IMR-90 (cell line): ENCODE results near the gene GNAS. TPM values are rescaled to one million over a fixed set of nuclear protein-coding genes. Genes with fewer than 3 reads are reported as not detected.

ENCODE experiments used
- ATAC-seq: fragments of 200-7000 bp; cut with Tn5 transposase; 2 replicates; pipeline ENCODE4 v1.9.1; 2020; ENCODE audit warnings: low read depth, mild to moderate bottlenecking, moderate library complexity
- BruUV-seq: library from RNA; stranded (reverse); fragments of 400-500 nt; replicated peaks from 2 replicates; lab custom pipeline; 2021; lab: Mats Ljungman, UMichigan
- CTCF ChIA-PET: fragments of 300-600 bp; formaldehyde crosslinking; extraction: SDS; loops from one replicate; lab custom pipeline; 2021; ENCODE audit warnings: antibody characterized with exemption; lab: Yijun Ruan, JAX
- POLR2A ChIA-PET: fragments of 300-600 bp; sonication (Branson Sonifier 250); formaldehyde crosslinking; loops from one replicate; lab custom pipeline; 2022; ENCODE audit warnings: antibody characterized with exemption; ENCODE audit not compliant: unreplicated experiment; lab: Charles Lee
- DNase-seq: peaks from one replicate; pipeline ENCODE4 v3.0.0; 2013
- H2AFZ ChIP-seq: replicated peaks from 2 replicates; pipeline ENCODE3; 2013; ENCODE audit warnings: low read length, mild to moderate bottlenecking; ENCODE audit not compliant: poor library complexity
- H2AK5ac ChIP-seq: 2 replicates; pipeline ENCODE4 v1.6.1; 2013; ENCODE audit warnings: low read depth, low read length, inconsistent platforms
- H2AK9ac ChIP-seq: replicated peaks from 2 replicates; pipeline ENCODE3; 2013; ENCODE audit warnings: mild to moderate bottlenecking, low read depth, low read length, moderate library complexity; ENCODE audit not compliant: poor library complexity
- H2BK120ac ChIP-seq: 2 replicates; pipeline ENCODE4 v1.6.1; 2013; ENCODE audit warnings: low read depth, low read length, inconsistent platforms
- H2BK15ac ChIP-seq: 3 replicates; pipeline ENCODE4 v1.6.1; 2013; ENCODE audit warnings: low read depth, low read length, inconsistent platforms
- H2BK20ac ChIP-seq: 2 replicates; pipeline ENCODE4 v1.6.1; 2013; ENCODE audit warnings: low read depth, mild to moderate bottlenecking, inconsistent platforms, low read length, moderate library complexity
- H2BK5ac ChIP-seq: 2 replicates; pipeline ENCODE4 v1.6.1; 2013; ENCODE audit warnings: mild to moderate bottlenecking, low read depth, low read length, inconsistent platforms; ENCODE audit not compliant: poor library complexity, severe bottlenecking
- H3K14ac ChIP-seq: replicated peaks from 2 replicates; pipeline ENCODE4 v1.6.1; 2013; ENCODE audit warnings: low read depth, low read length, inconsistent platforms
- H3K18ac ChIP-seq: 2 replicates; pipeline ENCODE4 v1.6.1; 2013; ENCODE audit warnings: low read depth, low read length, control low read depth
- H3K23ac ChIP-seq: 2 replicates; pipeline ENCODE4 v1.6.1; 2013; ENCODE audit warnings: low read depth, low read length, inconsistent platforms
- H3K27ac ChIP-seq: 2 replicates; pipeline ENCODE4 v1.5.1; 2013; ENCODE audit warnings: mild to moderate bottlenecking, control low read depth, low read length; ENCODE audit not compliant: insufficient read depth
- H3K27me3 ChIP-seq: 2 replicates; pipeline ENCODE4 v1.6.1; 2013; ENCODE audit warnings: low read length; ENCODE audit not compliant: control insufficient read depth, insufficient read depth
- H3K36me3 ChIP-seq: 2 replicates; pipeline ENCODE4 v1.6.1; 2013; ENCODE audit warnings: low read length, mixed read lengths; ENCODE audit not compliant: control insufficient read depth, insufficient read depth
- H3K4ac ChIP-seq: 2 replicates; pipeline ENCODE4 v1.6.1; 2013; ENCODE audit warnings: low read depth, low read length, inconsistent platforms
- H3K4me1 ChIP-seq: 2 replicates; pipeline ENCODE4 v1.6.1; 2013; ENCODE audit warnings: low read length, mixed read lengths; ENCODE audit not compliant: control insufficient read depth, insufficient read depth
- H3K4me2 ChIP-seq: 2 replicates; pipeline ENCODE4 v1.6.1; 2013; ENCODE audit warnings: low read depth, mild to moderate bottlenecking, control low read depth, low read length, moderate library complexity
- H3K4me3 ChIP-seq: 2 replicates; pipeline ENCODE4 v1.5.1; 2013; ENCODE audit warnings: low read depth, mild to moderate bottlenecking, control low read depth, low read length, moderate library complexity; ENCODE audit not compliant: insufficient read depth
- H3K56ac ChIP-seq: 2 replicates; pipeline ENCODE4 v1.6.1; 2013; ENCODE audit warnings: low read length, inconsistent platforms; ENCODE audit not compliant: insufficient read depth; ENCODE audit errors: extremely low read depth
- H3K79me1 ChIP-seq, 2 experiments: 2 replicates each; pipeline ENCODE4 v1.6.1; 2013; ENCODE audit warnings: low read length in 2 of 2, inconsistent platforms in 1 of 2, low read depth in 1 of 2
- H3K9ac ChIP-seq: 2 replicates; pipeline ENCODE4 v1.6.1; 2013; ENCODE audit warnings: low read depth, low read length, control low read depth
- H3K9me1 ChIP-seq: 2 replicates; pipeline ENCODE4 v1.6.1; 2013; ENCODE audit warnings: low read length, inconsistent platforms; ENCODE audit not compliant: insufficient read depth
- H3K9me3 ChIP-seq: 2 replicates; pipeline ENCODE4 v1.6.1; 2013; ENCODE audit warnings: low read length; ENCODE audit not compliant: control insufficient read depth, insufficient read depth
- H4K20me1 ChIP-seq: 2 replicates; pipeline ENCODE4 v1.6.1; 2013; ENCODE audit warnings: low read length, inconsistent platforms; ENCODE audit not compliant: insufficient read depth
- H4K5ac ChIP-seq: 2 replicates; pipeline ENCODE4 v1.6.1; 2013; ENCODE audit warnings: mild to moderate bottlenecking, low read depth, low read length, control low read depth
- H4K8ac ChIP-seq, 2 experiments: 2 replicates each; pipeline ENCODE4 v1.6.1; 2013; ENCODE audit warnings: low read depth in 2 of 2, low read length in 2 of 2, control low read depth in 1 of 2, inconsistent platforms in 1 of 2
- H4K91ac ChIP-seq: 2 replicates; pipeline ENCODE4 v1.6.1; 2013; ENCODE audit warnings: low read depth, low read length, inconsistent platforms; ENCODE audit not compliant: insufficient read depth
- BHLHE40 ChIP-seq: fragments of 150-350 bp; IDR thresholded peaks from 2 replicates; pipeline ENCODE4 v1.6.1; 2016; ENCODE audit warnings: mild to moderate bottlenecking, low read depth, low read length
- CHD1 ChIP-seq: IDR thresholded peaks from 2 replicates; pipeline ENCODE4 v1.6.1; 2012; ENCODE audit warnings: low read depth, low read length, improper control_type of control experiment
- MAZ ChIP-seq: IDR thresholded peaks from 2 replicates; pipeline ENCODE4 v1.6.1; 2012; ENCODE audit warnings: low read depth, mild to moderate bottlenecking, low read length, improper control_type of control experiment, moderate library complexity, borderline replicate concordance
- MXI1 ChIP-seq: IDR thresholded peaks from 2 replicates; pipeline ENCODE4 v1.6.1; 2012; ENCODE audit warnings: low read depth, mild to moderate bottlenecking, low read length, moderate library complexity, borderline replicate concordance
- NFE2L2 ChIP-seq: fragments of 150-350 bp; IDR thresholded peaks from 2 replicates; pipeline ENCODE4 v1.6.1; 2016; ENCODE audit warnings: low read depth, mild to moderate bottlenecking, low read length
- WGBS, 2 experiments: methylation state at CpG; one replicate each; pipeline versions ENCODE4 v1.1.5 to v1.1.7; 2013; ENCODE audit warnings: missing lambda C conversion rate in 2 of 2; ENCODE audit not compliant: insufficient read length in 1 of 2; ENCODE audit errors: extremely low coverage in 2 of 2; 5-methylcytosine and 5-hydroxymethylcytosine counted together
- dilution Hi-C: fragments of 300-500 bp; cut with HindIII; formaldehyde crosslinking; loops from one replicate; pipeline ENCODE4 v1.14.3; 2018; ENCODE audit warnings: low sequenced_read_pairs; ENCODE audit not compliant: unreplicated experiment
- in situ Hi-C: fragments of 300-500 bp; cut with MboI; formaldehyde crosslinking; loops from 3 replicates; pipeline ENCODE4 v1.14.3; 2019; ENCODE audit warnings: low sequenced_read_pairs, inconsistent platforms, mixed read lengths
- intact Hi-C: fragments of 100-400 bp; cut with micrococcal nuclease; formaldehyde crosslinking; loops from 2 replicates; pipeline ENCODE4 v1.10.0; 2022
- polyA plus RNA-seq, 3 experiments: library from polyadenylated mRNA; depleted of rRNA; stranded (reverse); fragments of >200 nt; gene quantifications; 2 replicates each; pipeline ENCODE4 v1.2.3, GENCODE V29; 2012; ENCODE audit warnings: low replicate concordance in 1 of 3
- total RNA-seq: library from RNA; depleted of rRNA; stranded (reverse); fragments of >200 nt; gene quantifications from 2 replicates; pipeline ENCODE4 v1.2.3, GENCODE V29; 2012
- TF ChIP-seq, protein P1 (sequence below): fragments of 150-350 bp; IDR thresholded peaks from 2 replicates; pipeline ENCODE4 v1.6.1; 2017; ENCODE audit warnings: mild to moderate bottlenecking, antibody characterized with exemption, low read length, low read depth

The GNAS gene
- total and polyA plus RNA-seq, 2 of the 4 experiments (the other 2 are of a cell fraction), result 397 to 1,356 TPM

DNA sequence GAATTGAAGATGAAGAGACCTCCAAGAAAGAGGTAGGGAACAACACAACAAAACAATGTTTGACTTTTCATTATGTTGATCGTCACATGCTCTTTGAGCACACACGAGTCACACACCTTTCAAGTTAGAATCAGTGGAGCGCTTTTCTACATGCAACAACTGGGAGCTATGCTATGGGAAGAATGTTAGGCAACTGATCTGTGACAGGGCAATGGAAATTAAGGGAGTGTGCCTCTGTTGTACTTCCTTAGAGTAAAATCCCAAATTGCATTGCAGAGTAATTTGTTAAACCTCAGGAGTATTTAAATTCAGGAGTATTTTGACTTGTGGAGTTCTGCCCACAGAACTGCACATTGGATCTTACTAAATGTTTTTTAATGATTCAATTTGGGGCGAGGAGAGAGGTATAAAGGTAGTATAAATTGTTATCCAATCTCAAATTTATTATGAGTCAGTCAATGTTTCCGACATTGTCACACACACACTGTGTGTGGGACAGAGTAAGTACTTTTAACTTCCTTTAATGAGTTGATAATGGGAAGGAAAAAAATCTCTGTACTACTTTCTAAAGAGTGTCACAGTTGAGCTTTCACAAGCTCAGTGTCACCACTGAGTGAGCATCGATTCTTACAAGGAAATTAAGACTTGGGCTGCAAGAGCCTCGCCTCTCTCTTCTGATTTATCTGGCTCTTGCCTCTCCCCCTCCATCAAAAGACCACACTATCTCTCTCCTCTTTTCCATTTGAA lies 10.7 kb downstream of the GNAS start:
- H4K5ac ChIP-seq, result no peak overlapping the region
- ChIA-PET POLR2A (no interaction called here), CTCF (interaction anchor here (0.6 to 1.8 kb wide), 2 partner anchors 11 to 647 kb away, joined by 3 to 4 read pairs; partner anchors contain the start of gene GNAS)
- no peaks in the 10 kb centered on the region for H3K79me1 ChIP-seq
- in situ Hi-C loops (loop anchor here (10.0 kb wide), 1 partner anchor 632 kb away; no protein-coding TSS in a partner anchor), dilution Hi-C loops (no loop called here), intact Hi-C loops (no loop called here)
- H2BK120ac ChIP-seq, result no peak overlapping the region
- H3K9me1 ChIP-seq, result no peaks in the 10 kb centered on the region
- no peak overlapping the region for H2AK5ac ChIP-seq
- no peaks in the 10 kb centered on the region for H4K20me1 ChIP-seq
- no peaks in the 10 kb centered on the region for H3K36me3 ChIP-seq
- DNase-seq (no peak), ATAC-seq (no peak)
- no peak overlapping the region for H3K4ac ChIP-seq
- H3K9me3 ChIP-seq, result no peaks in the 10 kb centered on the region
- no peak overlapping the region for H3K56ac ChIP-seq
- H3K18ac ChIP-seq, result no peak overlapping the region
- no peak overlapping the region for H2AK9ac ChIP-seq
- WGBS, 2 experiments, result 20% methylated on average over 1 of the region's 7 CpGs; no CpG with 5 or more reads in 1 of the 2 experiments
- H3K27me3 ChIP-seq, result peaks cover 37% of the 10 kb centered on the region
- no peak overlapping the region for H3K14ac ChIP-seq
- H3K9ac ChIP-seq, result no peak overlapping the region
- no peak overlapping the region for H3K4me3 ChIP-seq
- no peak overlapping the region for H2AFZ ChIP-seq
- H3K4me1 ChIP-seq, result no peaks in the 10 kb centered on the region
- no peak overlapping the region for H2BK15ac ChIP-seq
- H3K23ac ChIP-seq, result no peak overlapping the region
- H2BK20ac ChIP-seq, result no peak overlapping the region
- no peak overlapping the region for H3K4me2 ChIP-seq
- no peak overlapping the region for H4K8ac ChIP-seq
- no peak for TF ChIP-seq CHD1
- TF ChIP-seq, protein P1, sequence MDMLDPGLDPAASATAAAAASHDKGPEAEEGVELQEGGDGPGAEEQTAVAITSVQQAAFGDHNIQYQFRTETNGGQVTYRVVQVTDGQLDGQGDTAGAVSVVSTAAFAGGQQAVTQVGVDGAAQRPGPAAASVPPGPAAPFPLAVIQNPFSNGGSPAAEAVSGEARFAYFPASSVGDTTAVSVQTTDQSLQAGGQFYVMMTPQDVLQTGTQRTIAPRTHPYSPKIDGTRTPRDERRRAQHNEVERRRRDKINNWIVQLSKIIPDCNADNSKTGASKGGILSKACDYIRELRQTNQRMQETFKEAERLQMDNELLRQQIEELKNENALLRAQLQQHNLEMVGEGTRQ, result no peak
- TF ChIP-seq MXI1, result no peak
- TF ChIP-seq BHLHE40, result no peak
- TF ChIP-seq MAZ, result no peak
- TF ChIP-seq NFE2L2, result no peak
- no peak overlapping the region for H4K91ac ChIP-seq
- no peak overlapping the region for H2BK5ac ChIP-seq
- H3K27ac ChIP-seq, result no peak overlapping the region
- no TSS peak for BruUV-seq
